H9 (cell line): ENCODE results near the gene GOLGA6L7. TPM values are rescaled to one million over a fixed set of nuclear protein-coding genes. Genes with fewer than 3 reads are reported as not detected.
"Not testable (repeated sequence)": the region's sequence is repeated elsewhere in the genome, so short reads cannot be mapped to it uniquely, and the experiment has no call there.

ENCODE experiments used
- DNase-seq: peaks from one replicate; pipeline ENCODE4 v3.0.0-alpha.2; 2017
- H2AFZ ChIP-seq: one replicate; pipeline ENCODE4 v1.6.1; 2013; ENCODE audit warnings: mild to moderate bottlenecking, low read length, control low read depth, moderate library complexity
- H2AK5ac ChIP-seq: 2 replicates; pipeline ENCODE4 v1.6.1; 2013; ENCODE audit warnings: low read length, control low read depth, mixed read lengths; ENCODE audit not compliant: insufficient read length
- H2BK120ac ChIP-seq: one replicate; pipeline ENCODE4 v1.6.1; 2013; ENCODE audit warnings: low read depth, mild to moderate bottlenecking, low read length, control low read depth, inconsistent platforms; ENCODE audit not compliant: poor library complexity, severe bottlenecking
- H2BK12ac ChIP-seq: 2 replicates; pipeline ENCODE4 v1.6.1; 2013; ENCODE audit warnings: low read length, control low read depth, mixed read lengths, low read depth; ENCODE audit not compliant: insufficient read length
- H2BK15ac ChIP-seq: 2 replicates; pipeline ENCODE4 v1.6.1; 2013; ENCODE audit warnings: low read depth, low read length, control low read depth
- H2BK20ac ChIP-seq: one replicate; pipeline ENCODE4 v1.6.1; 2013; ENCODE audit warnings: low read depth, mild to moderate bottlenecking, low read length, control low read depth, inconsistent platforms; ENCODE audit not compliant: poor library complexity, severe bottlenecking
- H2BK5ac ChIP-seq: 2 replicates; pipeline ENCODE4 v1.6.1; 2013; ENCODE audit warnings: low read length, control low read depth, mixed read lengths; ENCODE audit not compliant: insufficient read length
- H3K14ac ChIP-seq: 2 replicates; pipeline ENCODE4 v1.6.1; 2013; ENCODE audit warnings: low read length, control low read depth; ENCODE audit not compliant: insufficient read depth
- H3K18ac ChIP-seq: 2 replicates; pipeline ENCODE4 v1.6.1; 2013; ENCODE audit warnings: low read depth, mild to moderate bottlenecking, mixed read lengths, low read length, control low read depth; ENCODE audit not compliant: insufficient read length
- H3K23ac ChIP-seq: 2 replicates; pipeline ENCODE4 v1.6.1; 2013; ENCODE audit warnings: low read length, control low read depth, mixed read lengths, low read depth; ENCODE audit not compliant: insufficient read length
- H3K23me2 ChIP-seq: 2 replicates; pipeline ENCODE4 v1.6.1; 2013; ENCODE audit warnings: low read depth, mild to moderate bottlenecking, mixed read lengths, low read length, control low read depth; ENCODE audit not compliant: insufficient read length, poor library complexity, severe bottlenecking
- H3K27ac ChIP-seq: 2 replicates; pipeline ENCODE4 v1.5.1; 2013; ENCODE audit warnings: low read length, control low read depth, mixed read lengths, low read depth; ENCODE audit not compliant: insufficient read length
- H3K27me3 ChIP-seq: 2 replicates; pipeline ENCODE4 v1.6.1; 2013; ENCODE audit warnings: low read length, control low read depth, inconsistent platforms; ENCODE audit not compliant: insufficient read depth
- H3K4ac ChIP-seq: 2 replicates; pipeline ENCODE4 v1.6.1; 2013; ENCODE audit warnings: low read depth, mild to moderate bottlenecking, control low read depth, inconsistent platforms, low read length, moderate library complexity
- H3K4me1 ChIP-seq: 2 replicates; pipeline ENCODE4 v1.6.1; 2013; ENCODE audit warnings: low read length, control low read depth, inconsistent platforms; ENCODE audit not compliant: insufficient read depth
- H3K4me2 ChIP-seq: 2 replicates; pipeline ENCODE4 v1.6.1; 2013; ENCODE audit warnings: low read length, control low read depth, mixed read lengths; ENCODE audit not compliant: insufficient read length, insufficient read depth
- H3K56ac ChIP-seq: 2 replicates; pipeline ENCODE4 v1.6.1; 2013; ENCODE audit warnings: low read depth, mild to moderate bottlenecking, mixed read lengths, low read length, control low read depth; ENCODE audit not compliant: insufficient read length
- H3K79me1 ChIP-seq: 2 replicates; pipeline ENCODE4 v1.6.1; 2013; ENCODE audit warnings: low read depth, mild to moderate bottlenecking, moderate library complexity, low read length, control low read depth, inconsistent platforms; ENCODE audit not compliant: insufficient read depth, poor library complexity, severe bottlenecking
- H3K79me2 ChIP-seq: 2 replicates; pipeline ENCODE4 v1.6.1; 2013; ENCODE audit warnings: low read length, control low read depth, inconsistent platforms; ENCODE audit not compliant: insufficient read depth
- H3K9ac ChIP-seq: 2 replicates; pipeline ENCODE4 v1.6.1; 2013; ENCODE audit warnings: low read length, control low read depth, mixed read lengths; ENCODE audit not compliant: insufficient read length; ENCODE audit errors: extremely low read depth
- H3K9me3 ChIP-seq: one replicate; pipeline ENCODE4 v1.6.1; 2013; ENCODE audit warnings: low read depth, low read length, inconsistent platforms; ENCODE audit not compliant: control insufficient read depth
- H3T11ph ChIP-seq: one replicate; pipeline ENCODE4 v1.6.1; 2013; ENCODE audit warnings: mild to moderate bottlenecking, low read length, control low read depth, inconsistent platforms
- H4K20me1 ChIP-seq: one replicate; pipeline ENCODE4 v1.6.1; 2013; ENCODE audit not compliant: control insufficient read depth, insufficient read length, insufficient read depth
- H4K5ac ChIP-seq: 2 replicates; pipeline ENCODE4 v1.6.1; 2013; ENCODE audit warnings: low read depth, mild to moderate bottlenecking, mixed read lengths, low read length, control low read depth; ENCODE audit not compliant: insufficient read length
- H4K8ac ChIP-seq: replicated peaks from 2 replicates; pipeline ENCODE4 v1.6.1; 2013; ENCODE audit warnings: low read length, control low read depth, mixed read lengths, low read depth; ENCODE audit not compliant: insufficient read length
- H4K91ac ChIP-seq: 2 replicates; pipeline ENCODE4 v1.6.1; 2013; ENCODE audit warnings: low read depth, mild to moderate bottlenecking, moderate library complexity, mixed read lengths, low read length, control low read depth; ENCODE audit not compliant: insufficient read length
- H3K27ac Mint-ChIP-seq, 3 experiments: 2 replicates in 2 of 3; 3 replicates in 1 of 3; pipeline ENCODE4 v1.8.0; 2020 to 2021; ENCODE audit warnings: mixed read lengths in 3 of 3, mild to moderate bottlenecking in 1 of 3, moderate library complexity in 1 of 3
- H3K27me3 Mint-ChIP-seq: 2 replicates; pipeline ENCODE4 v1.8.0; 2021; ENCODE audit warnings: low read depth, mild to moderate bottlenecking, moderate library complexity, mixed read lengths
- H3K36me3 Mint-ChIP-seq, 3 experiments: 2 replicates in 2 of 3; 3 replicates in 1 of 3; pipeline ENCODE4 v1.8.0; 2020 to 2021; ENCODE audit warnings: low read depth in 3 of 3, mixed read lengths in 3 of 3; ENCODE audit not compliant: insufficient read depth in 1 of 3
- H3K4me1 Mint-ChIP-seq, 2 experiments: 2 replicates each; pipeline ENCODE4 v1.8.0; 2020; ENCODE audit warnings: mixed read lengths in 2 of 2
- H3K4me3 Mint-ChIP-seq, 2 experiments: 2 replicates in 1 of 2; 3 replicates in 1 of 2; pipeline ENCODE4 v1.8.0; 2020 to 2021; ENCODE audit warnings: mild to moderate bottlenecking in 2 of 2, mixed read lengths in 2 of 2, moderate library complexity in 1 of 2
- H3K9me3 Mint-ChIP-seq, 2 experiments: 2 replicates in 1 of 2; 3 replicates in 1 of 2; pipeline ENCODE4 v1.8.0; 2020; ENCODE audit warnings: mild to moderate bottlenecking in 2 of 2, mixed read lengths in 2 of 2, moderate library complexity in 1 of 2
- WGBS: extraction: QIAGEN DNeasy Blood & Tissue Kit; methylation state at CpG from one replicate; pipeline ENCODE4 v1.1.7; 2013; ENCODE audit warnings: missing lambda C conversion rate, low lambda C conversion rate, mixed read lengths; ENCODE audit not compliant: insufficient read length; ENCODE audit errors: extremely low coverage; 5-methylcytosine and 5-hydroxymethylcytosine counted together
- total RNA-seq: library from RNA; stranded (reverse); gene quantifications from 2 replicates; pipeline ENCODE4 v1.2.1, GENCODE V29; 2021

GOLGA6L7 gene
- total RNA-seq, 1 experiment from 2014 or later: not detected

- not testable (repeated sequence) for H4K8ac ChIP-seq, H3K9me3 Mint-ChIP-seq, H3K4me1 ChIP-seq, H3K79me1 ChIP-seq, H2BK12ac ChIP-seq, H3T11ph ChIP-seq, H3K27ac Mint-ChIP-seq, H3K14ac ChIP-seq, H3K56ac ChIP-seq, H3K23me2 ChIP-seq, H3K4me1 Mint-ChIP-seq, H3K36me3 Mint-ChIP-seq, H3K18ac ChIP-seq, H2BK120ac ChIP-seq, H3K27me3 ChIP-seq, H3K23ac ChIP-seq, DNase-seq, H2BK20ac ChIP-seq, H3K9ac ChIP-seq, H4K91ac ChIP-seq, H3K79me2 ChIP-seq, H4K20me1 ChIP-seq, H2AK5ac ChIP-seq, H3K27ac ChIP-seq, H2AFZ ChIP-seq, H3K27me3 Mint-ChIP-seq, H4K5ac ChIP-seq, H3K4me3 Mint-ChIP-seq, H3K4ac ChIP-seq, H2BK5ac ChIP-seq, H2BK15ac ChIP-seq, H3K4me2 ChIP-seq, H3K9me3 ChIP-seq
- WGBS: no CpG with 5 or more reads among the region's 4 CpGs
Observed at GRCh38 chr15:28811852-28812550, 36.4 kb downstream of the GOLGA6L7 start.

GRCh38 chr15:28810444-28810843, 38.0 kb downstream of the GOLGA6L7 start:
- H3K27ac ChIP-seq, H3K14ac ChIP-seq, H4K91ac ChIP-seq, H3K27ac Mint-ChIP-seq, H3K9me3 ChIP-seq, H2BK120ac ChIP-seq, H2BK20ac ChIP-seq, H3K4me1 ChIP-seq, H4K8ac ChIP-seq, H3K4ac ChIP-seq, H3K56ac ChIP-seq, H2BK12ac ChIP-seq, H3K4me2 ChIP-seq, H2AK5ac ChIP-seq, H3K23ac ChIP-seq, H3K9ac ChIP-seq, DNase-seq, H3K79me1 ChIP-seq, H4K5ac ChIP-seq, H3K79me2 ChIP-seq, H3K27me3 Mint-ChIP-seq, H3K23me2 ChIP-seq, H2BK5ac ChIP-seq, H3K4me3 Mint-ChIP-seq, H3K18ac ChIP-seq, H3K27me3 ChIP-seq, H3K4me1 Mint-ChIP-seq, H4K20me1 ChIP-seq, H2BK15ac ChIP-seq, H3K9me3 Mint-ChIP-seq, H3T11ph ChIP-seq, H2AFZ ChIP-seq, H3K36me3 Mint-ChIP-seq: not testable (repeated sequence)
- WGBS: no CpG with 5 or more reads among the region's 1 CpG
